Measurements from ENCODE around the gene ZNF678.
A peak's percentile ranks its signal among the peaks of the same experiment; 100 is the strongest.
"Not testable (repeated sequence)": the region's sequence is repeated elsewhere in the genome, so short reads cannot be mapped to it uniquely, and the experiment has no call there.

ZNF678 gene

DNA sequence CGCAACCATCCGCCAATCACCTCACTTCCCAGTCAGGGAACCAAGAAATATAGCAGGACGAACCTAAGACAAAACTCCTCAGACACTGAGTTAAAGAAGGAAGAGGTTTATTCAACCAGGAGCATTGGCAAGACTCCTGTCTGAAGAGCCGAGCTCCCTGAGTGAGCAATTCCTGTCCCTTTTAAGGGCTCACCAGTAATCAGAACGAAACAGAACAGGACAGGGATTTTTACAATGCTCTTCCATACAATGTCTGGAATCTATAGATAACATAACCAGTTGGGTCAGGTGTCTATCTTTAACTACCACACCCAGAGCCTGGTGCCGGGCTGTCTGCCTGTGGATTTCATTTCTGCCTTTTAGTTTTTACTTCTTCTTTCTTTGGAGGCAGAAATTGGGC, 32.9 kb downstream of the ZNF678 start:
- H3K79me1 ChIP-seq (replicated peaks; ENCODE audit: low read length, poor library complexity, severe bottlenecking), result peaks cover 32% of the 10 kb centered on the region
- WGBS, result 98% methylated on average over 5 of the region's 6 CpGs
- not testable (repeated sequence) for H4K91ac ChIP-seq (ENCODE audit: low read length); H3K4ac ChIP-seq (ENCODE audit: low read depth in 1 of 2, low read length in 2 of 2); H2BK12ac ChIP-seq (ENCODE audit: low read length in 2 of 2); DNase-seq; H3K27me3 ChIP-seq (ENCODE audit: control insufficient read depth in 1 of 2, insufficient read depth in 1 of 2, low read length in 2 of 2); H3K4me2 ChIP-seq (ENCODE audit: low read length, poor library complexity, severe bottlenecking); H3K23ac ChIP-seq (ENCODE audit: low read length in 2 of 2); H2AFZ ChIP-seq (ENCODE audit: low read depth, low read length); H2BK5ac ChIP-seq (ENCODE audit: low read depth, low read length, poor library complexity, severe bottlenecking); H3K14ac ChIP-seq (ENCODE audit: low read length in 2 of 2); H3K36me3 ChIP-seq (ENCODE audit: control insufficient read depth in 1 of 2, insufficient read depth in 2 of 2, low read depth in 1 of 2, low read length in 2 of 2); H2BK120ac ChIP-seq (ENCODE audit: low read depth, low read length); H3K9ac ChIP-seq (ENCODE audit: low read length); H3K4me1 ChIP-seq (ENCODE audit: control insufficient read depth, insufficient read depth, low read depth, low read length); H4K8ac ChIP-seq (ENCODE audit: low read length); H3K27ac ChIP-seq (ENCODE audit: low read length, poor library complexity, severe bottlenecking); H3K18ac ChIP-seq (ENCODE audit: low read depth in 1 of 2, low read length in 2 of 2); H3K4me3 ChIP-seq (ENCODE audit: insufficient read depth in 1 of 2, low read depth in 1 of 2, low read length in 2 of 2); H2BK15ac ChIP-seq (ENCODE audit: low read depth, poor library complexity, severe bottlenecking); H2AK5ac ChIP-seq (ENCODE audit: low read length, severe bottlenecking)
- H3K9me3 ChIP-seq (ENCODE audit: control insufficient read depth, low read length), result peaks cover 37% of the 10 kb centered on the region

DNA sequence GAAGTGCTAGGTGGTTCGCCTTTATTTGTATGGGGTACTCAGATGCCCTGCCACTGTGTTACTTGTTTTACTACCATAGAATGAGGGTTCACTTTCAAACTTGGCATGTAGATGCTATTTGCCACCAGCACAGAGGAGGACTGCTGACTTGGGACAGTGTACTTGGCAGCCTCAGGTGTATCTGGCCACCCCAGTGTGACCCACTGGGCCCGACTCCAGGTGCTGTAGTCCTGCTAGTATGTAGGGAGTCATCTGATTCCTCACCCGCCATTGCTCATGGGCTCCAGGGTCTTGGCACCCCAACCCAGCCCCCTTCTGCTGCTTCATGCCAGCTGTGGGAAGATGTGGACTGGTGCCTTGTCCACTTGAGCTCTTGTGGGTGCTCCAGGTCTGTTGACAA, 40.0 kb downstream of the ZNF678 start:
- no peaks in the 10 kb centered on the region for H3K27me3 ChIP-seq (ENCODE audit: control insufficient read depth in 1 of 2, insufficient read depth in 1 of 2, low read length in 2 of 2)
- no peak overlapping the region for H3K18ac ChIP-seq (ENCODE audit: low read depth in 1 of 2, low read length in 2 of 2)
- no peak overlapping the region for H3K4me3 ChIP-seq (ENCODE audit: insufficient read depth in 1 of 2, low read depth in 1 of 2, low read length in 2 of 2)
- no peak overlapping the region for H2BK15ac ChIP-seq (ENCODE audit: low read depth, poor library complexity, severe bottlenecking)
- DNase-seq, result no peak
- H2AFZ ChIP-seq (ENCODE audit: low read depth, low read length), result no peak overlapping the region
- peaks cover 0 to 7% of the 10 kb centered on the region in 2 experiments for H3K36me3 ChIP-seq (ENCODE audit: control insufficient read depth in 1 of 2, insufficient read depth in 2 of 2, low read depth in 1 of 2, low read length in 2 of 2)
- H2BK5ac ChIP-seq (ENCODE audit: low read depth, low read length, poor library complexity, severe bottlenecking), result no peak overlapping the region
- H3K23ac ChIP-seq (ENCODE audit: low read length in 2 of 2), result no peak overlapping the region
- H3K14ac ChIP-seq (ENCODE audit: low read length in 2 of 2), result no peak overlapping the region
- WGBS, result 97% methylated on average over 3 of the region's 3 CpGs
- no peak overlapping the region for H4K91ac ChIP-seq (ENCODE audit: low read length)
- peaks cover 27% of the 10 kb centered on the region for H3K79me1 ChIP-seq (replicated peaks; ENCODE audit: low read length, poor library complexity, severe bottlenecking)
- no peak overlapping the region for H2BK12ac ChIP-seq (ENCODE audit: low read length in 2 of 2)
- no peak overlapping the region for H3K9ac ChIP-seq (ENCODE audit: low read length)
- no peak overlapping the region for H2AK5ac ChIP-seq (ENCODE audit: low read length, severe bottlenecking)
- no peak overlapping the region for H3K27ac ChIP-seq (ENCODE audit: low read length, poor library complexity, severe bottlenecking)
- H3K4me2 ChIP-seq (ENCODE audit: low read length, poor library complexity, severe bottlenecking), result no peak overlapping the region
- no peaks in the 10 kb centered on the region for H3K4me1 ChIP-seq (ENCODE audit: control insufficient read depth, insufficient read depth, low read depth, low read length)
- no peak overlapping the region for H3K4ac ChIP-seq (ENCODE audit: low read depth in 1 of 2, low read length in 2 of 2)
- H3K9me3 ChIP-seq (ENCODE audit: control insufficient read depth, low read length), result peaks cover 64% of the 10 kb centered on the region
- H4K8ac ChIP-seq (ENCODE audit: low read length), result no peak overlapping the region
- no peak overlapping the region for H2BK120ac ChIP-seq (ENCODE audit: low read depth, low read length)

DNA sequence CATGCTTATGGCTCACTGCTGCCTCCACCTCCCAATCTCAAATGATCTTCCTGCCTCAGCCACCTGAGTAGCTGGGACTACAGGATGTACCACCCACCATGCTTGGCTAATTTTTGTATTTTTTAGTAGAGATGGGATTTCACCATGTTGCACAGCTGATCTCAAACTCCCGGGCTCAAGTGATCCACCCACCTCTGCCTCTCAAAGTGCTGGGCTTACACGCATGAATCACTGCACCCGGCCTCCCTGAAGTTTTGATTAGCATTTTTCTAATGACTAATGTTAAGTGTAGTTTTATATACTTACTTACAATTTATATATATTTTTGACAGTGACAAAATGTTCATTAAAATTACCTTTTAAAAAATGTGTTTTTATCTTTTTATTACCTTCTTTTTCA, 41.1 kb downstream of the ZNF678 start:
- Histone ChIP-seq H3K4me1 (ENCODE audit: control insufficient read depth, insufficient read depth, low read depth, low read length) (no peaks in the 10 kb centered on the region), H2AK5ac (ENCODE audit: low read length, severe bottlenecking) (no peak overlapping the region), H3K36me3 (ENCODE audit: control insufficient read depth in 1 of 2, insufficient read depth in 2 of 2, low read depth in 1 of 2, low read length in 2 of 2) (peaks cover 0 to 4% of the 10 kb centered on the region in 2 experiments), H3K9ac (ENCODE audit: low read length) (no peak overlapping the region), H4K8ac (ENCODE audit: low read length) (no peak overlapping the region), H2BK120ac (ENCODE audit: low read depth, low read length) (no peak overlapping the region), H3K4me3 (ENCODE audit: insufficient read depth in 1 of 2, low read depth in 1 of 2, low read length in 2 of 2) (no peak overlapping the region), H3K9me3 (ENCODE audit: control insufficient read depth, low read length) (peaks cover 64% of the 10 kb centered on the region), H3K79me1 (replicated peaks; ENCODE audit: low read length, poor library complexity, severe bottlenecking) (peaks cover 24% of the 10 kb centered on the region), H2BK15ac (ENCODE audit: low read depth, poor library complexity, severe bottlenecking) (no peak overlapping the region), H3K18ac (ENCODE audit: low read depth in 1 of 2, low read length in 2 of 2) (no peak overlapping the region), H2BK12ac (ENCODE audit: low read length in 2 of 2) (no peak overlapping the region), H3K27ac (ENCODE audit: low read length, poor library complexity, severe bottlenecking) (no peak overlapping the region), H3K4ac (ENCODE audit: low read depth in 1 of 2, low read length in 2 of 2) (no peak overlapping the region), H3K14ac (ENCODE audit: low read length in 2 of 2) (no peak overlapping the region), H3K4me2 (ENCODE audit: low read length, poor library complexity, severe bottlenecking) (no peak overlapping the region), H2AFZ (ENCODE audit: low read depth, low read length) (no peak overlapping the region), H4K91ac (ENCODE audit: low read length) (no peak overlapping the region), H2BK5ac (ENCODE audit: low read depth, low read length, poor library complexity, severe bottlenecking) (no peak overlapping the region), H3K27me3 (ENCODE audit: control insufficient read depth in 1 of 2, insufficient read depth in 1 of 2, low read length in 2 of 2) (no peaks in the 10 kb centered on the region), H3K23ac (ENCODE audit: low read length in 2 of 2) (no peak overlapping the region)
- no peak for DNase-seq
- WGBS, result no CpG with 5 or more reads among the region's 3 CpGs

DNA sequence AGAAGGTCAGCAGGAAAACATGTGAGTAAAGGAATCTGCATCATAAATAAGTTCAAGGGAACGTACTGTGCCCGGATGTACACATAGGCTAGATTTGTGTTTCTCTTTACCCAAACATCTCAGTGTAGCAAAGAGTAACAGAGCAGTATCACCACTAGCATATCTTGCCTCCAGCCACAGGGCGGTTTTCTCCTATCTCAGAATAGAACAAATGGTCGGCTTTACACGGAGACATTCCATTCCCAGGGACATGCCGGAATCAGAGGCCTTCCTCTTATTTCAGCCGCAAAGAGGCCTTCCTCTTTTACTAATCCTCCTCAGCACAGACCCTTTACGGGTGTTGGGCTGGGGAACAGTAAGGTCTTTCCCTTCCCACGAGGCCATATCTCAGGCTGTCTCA, 42.9 kb downstream of the ZNF678 start:
- not testable (repeated sequence) for H3K36me3 ChIP-seq (ENCODE audit: control insufficient read depth in 1 of 2, insufficient read depth in 2 of 2, low read depth in 1 of 2, low read length in 2 of 2); H4K91ac ChIP-seq (ENCODE audit: low read length); DNase-seq; H2BK120ac ChIP-seq (ENCODE audit: low read depth, low read length); H3K4ac ChIP-seq (ENCODE audit: low read depth in 1 of 2, low read length in 2 of 2); H2AFZ ChIP-seq (ENCODE audit: low read depth, low read length); H3K27me3 ChIP-seq (ENCODE audit: control insufficient read depth in 1 of 2, insufficient read depth in 1 of 2, low read length in 2 of 2); H3K27ac ChIP-seq (ENCODE audit: low read length, poor library complexity, severe bottlenecking); H3K23ac ChIP-seq (ENCODE audit: low read length in 2 of 2); H3K14ac ChIP-seq (ENCODE audit: low read length in 2 of 2); H3K9ac ChIP-seq (ENCODE audit: low read length); H2BK15ac ChIP-seq (ENCODE audit: low read depth, poor library complexity, severe bottlenecking); H3K4me2 ChIP-seq (ENCODE audit: low read length, poor library complexity, severe bottlenecking); H2BK5ac ChIP-seq (ENCODE audit: low read depth, low read length, poor library complexity, severe bottlenecking); H3K4me1 ChIP-seq (ENCODE audit: control insufficient read depth, insufficient read depth, low read depth, low read length); H4K8ac ChIP-seq (ENCODE audit: low read length); H2AK5ac ChIP-seq (ENCODE audit: low read length, severe bottlenecking); H3K18ac ChIP-seq (ENCODE audit: low read depth in 1 of 2, low read length in 2 of 2); H2BK12ac ChIP-seq (ENCODE audit: low read length in 2 of 2)
- WGBS, result 73% methylated on average over 9 of the region's 9 CpGs
- H3K79me1 ChIP-seq (replicated peaks; ENCODE audit: low read length, poor library complexity, severe bottlenecking), result peaks cover 26% of the 10 kb centered on the region
- peak overlapping the region in 1 of 2 experiments; percentile 37 for H3K4me3 ChIP-seq (ENCODE audit: insufficient read depth in 1 of 2, low read depth in 1 of 2, low read length in 2 of 2)
- H3K9me3 ChIP-seq (ENCODE audit: control insufficient read depth, low read length), result peaks cover 65% of the 10 kb centered on the region

Measured in mesenchymal stem cell (in vitro differentiated cells and primary cell).